B cell (primary cell): ENCODE results near the gene NOL3. TPM values are rescaled to one million over a fixed set of nuclear protein-coding genes. Genes with fewer than 3 reads are reported as not detected.

Experiments
- ATAC-seq: fragments of 200-7000 bp; cut with Tn5 transposase; one replicate; pipeline ENCODE4 v1.10.0; 2021; ENCODE audit warnings: low read depth, mild to moderate bottlenecking, moderate number of reproducible peaks, moderate library complexity
- CTCF ChIA-PET: fragments of 350-600 bp; sonication (Branson Sonifier 250); formaldehyde crosslinking; loops from one replicate; lab custom pipeline; 2021; ENCODE audit warnings: antibody characterized with exemption, inconsistent platforms; lab: Charles Lee
- POLR2A ChIA-PET: fragments of 350-600 bp; sonication (Branson Sonifier 250); formaldehyde crosslinking; loops from one replicate; lab custom pipeline; 2021; ENCODE audit warnings: antibody characterized with exemption; lab: Charles Lee
- DNase-seq: peaks from one replicate; pipeline ENCODE4 v3.0.0; 2013
- H2AFZ ChIP-seq: 2 replicates; pipeline ENCODE4 v1.6.1; 2012; ENCODE audit warnings: mild to moderate bottlenecking, low read depth, low read length; ENCODE audit not compliant: insufficient read depth, poor library complexity, severe bottlenecking
- H3K27ac ChIP-seq, 2 donors: 1 replicate in 1 of 2; 2 replicates in 1 of 2; pipeline ENCODE4 v1.5.1; 2012 to 2013; ENCODE audit warnings: low read length in 2 of 2, mild to moderate bottlenecking in 2 of 2, moderate library complexity in 1 of 2
- H3K27me3 ChIP-seq, 4 experiments: fragments of 200-600 bp in 1 of 4; sonication (generic) in 1 of 4; replicated peaks in 1 of 4; 1 replicate in 2 of 4; 2 replicates in 2 of 4; pipeline versions ENCODE4 v1.6.1 to v1.7.0; 2013 to 2016; ENCODE audit warnings: low read length in 3 of 4, mild to moderate bottlenecking in 2 of 4, mixed read lengths in 1 of 4, moderate library complexity in 1 of 4; ENCODE audit not compliant: insufficient read depth in 4 of 4, control insufficient read depth in 3 of 4; ENCODE audit errors: control extremely low read depth in 1 of 4
- H3K36me3 ChIP-seq, 2 experiments: replicated peaks in 1 of 2; 1 replicate in 1 of 2; 2 replicates in 1 of 2; pipeline versions ENCODE4 v1.6.1 to v1.7.1; 2013; ENCODE audit warnings: low read length in 1 of 2; ENCODE audit not compliant: insufficient read depth in 2 of 2, control insufficient read depth in 1 of 2; ENCODE audit errors: control extremely low read depth in 1 of 2, extremely low read depth in 1 of 2
- H3K4me1 ChIP-seq, 2 donors: fragments of 200-600 bp in 1 of 2; sonication (generic) in 1 of 2; 1 replicate in 1 of 2; 2 replicates in 1 of 2; pipeline versions ENCODE4 v1.5.1 to v1.6.1; 2013 to 2017; ENCODE audit warnings: low read length in 2 of 2; ENCODE audit not compliant: control insufficient read depth in 2 of 2, insufficient read depth in 2 of 2
- H3K4me2 ChIP-seq: replicated peaks from 2 replicates; pipeline ENCODE3; 2012; ENCODE audit warnings: mild to moderate bottlenecking, low read depth, low read length; ENCODE audit not compliant: poor library complexity, severe bottlenecking
- H3K4me3 ChIP-seq, 5 experiments: fragments of 200-600 bp in 1 of 5; sonication (generic) in 1 of 5; 1 replicate in 3 of 5; 2 replicates in 2 of 5; pipeline versions ENCODE4 v1.5.1 to v1.7.0; 2011 to 2016; ENCODE audit warnings: low read length in 4 of 5, mild to moderate bottlenecking in 4 of 5, low read depth in 2 of 5, control low read depth in 1 of 5, moderate library complexity in 1 of 5; ENCODE audit not compliant: insufficient read depth in 1 of 5; ENCODE audit errors: control extremely low read depth in 1 of 5, extremely low read depth in 1 of 5
- H3K79me2 ChIP-seq: fragments of 200-600 bp; sonication (generic); one replicate; pipeline ENCODE4 v1.6.0; 2016; ENCODE audit warnings: low read length; ENCODE audit not compliant: control insufficient read depth, insufficient read depth
- H3K9ac ChIP-seq: fragments of 200-600 bp; sonication (generic); 2 replicates; pipeline ENCODE4 v1.6.1; 2017; ENCODE audit warnings: mild to moderate bottlenecking, low read length, moderate library complexity
- H3K9me3 ChIP-seq, 3 donors: one replicate each; pipeline versions ENCODE4 v1.6.1 to v1.7.1; 2013; ENCODE audit warnings: low read length in 2 of 3; ENCODE audit not compliant: control insufficient read depth in 2 of 3, insufficient read depth in 1 of 3; ENCODE audit errors: control extremely low read depth in 1 of 3
- H4K20me1 ChIP-seq: 2 replicates; pipeline ENCODE4 v1.6.0; 2012; ENCODE audit warnings: mild to moderate bottlenecking, low read length; ENCODE audit not compliant: insufficient read depth, control insufficient read depth, poor library complexity, severe bottlenecking
- H3K27ac Mint-ChIP-seq: one replicate; pipeline ENCODE4 v1.8.0; 2021; ENCODE audit warnings: mixed read lengths
- H3K27me3 Mint-ChIP-seq: one replicate; pipeline ENCODE4 v1.8.0; 2021; ENCODE audit warnings: mixed read lengths
- H3K4me1 Mint-ChIP-seq: one replicate; pipeline ENCODE4 v1.8.0; 2021; ENCODE audit warnings: mixed read lengths
- H3K4me3 Mint-ChIP-seq: one replicate; pipeline ENCODE4 v1.8.0; 2021; ENCODE audit warnings: mixed read lengths
- H3K9me3 Mint-ChIP-seq: one replicate; pipeline ENCODE4 v1.8.0; 2022; ENCODE audit warnings: mixed read lengths; ENCODE audit not compliant: insufficient read depth
- CTCF ChIP-seq: fragments of 200-600 bp; IDR thresholded peaks from one replicate; pipeline ENCODE4 v1.8.0; 2022; ENCODE audit warnings: antibody characterized with exemption, mild to moderate bottlenecking
- EZH2 ChIP-seq: IDR thresholded peaks from 2 replicates; pipeline ENCODE4 v1.6.1; 2012; ENCODE audit warnings: borderline replicate concordance, low read depth, mild to moderate bottlenecking, moderate library complexity, low read length; ENCODE audit not compliant: insufficient read depth, poor library complexity, severe bottlenecking
- WGBS: methylation state at CpG from one replicate; pipeline ENCODE4 v1.1.5; 2013; ENCODE audit warnings: missing lambda C conversion rate; ENCODE audit not compliant: insufficient coverage; 5-methylcytosine and 5-hydroxymethylcytosine counted together
- intact Hi-C: fragments of 100-400 bp; cut with micrococcal nuclease; formaldehyde crosslinking; loops from one replicate; pipeline ENCODE4 v1.10.0; 2022
- polyA plus RNA-seq: library from polyadenylated mRNA; depleted of rRNA; stranded (reverse); fragments of >200 nt; gene quantifications from 2 replicates; pipeline ENCODE4 v1.2.3, GENCODE V29; 2012
- total RNA-seq, 2 donors: library from RNA; stranded (reverse); fragments of 120-200 nt in 1 of 2; gene quantifications; 1 replicate in 1 of 2; 2 replicates in 1 of 2; pipeline versions ENCODE4 v1.2.3 to v1.2.4, GENCODE V29; 2013 to 2022

Gene NOL3
- total and polyA plus RNA-seq, 2 donors (not counting 1 experiment from before 2014, with no cell fraction given), result 0.60 to 0.96 TPM

GRCh38 chr16:67163999-67164558 is 6.3 kb upstream of the NOL3 start:
- Mint-ChIP-seq H3K27me3 (peaks cover 45% of the 10 kb centered on the region), H3K27ac (no peak overlapping the region), H3K4me1 (peaks cover 42% of the 10 kb centered on the region), H3K9me3 (no peaks in the 10 kb centered on the region), H3K4me3 (peak overlapping the region; percentile 76)
- Histone ChIP-seq H3K4me2 (peak overlapping the region; percentile 78), H3K4me3 (peak overlapping the region in 3 of 5 experiments; percentile 8 to 44 (median 21)), H2AFZ (peak overlapping the region; percentile 49), H3K79me2 (no peaks in the 10 kb centered on the region), H4K20me1 (peaks cover 20% of the 10 kb centered on the region), H3K36me3 (no peaks in the 10 kb centered on the region), H3K9me3 (peaks cover 0 to 45% (median 0%) of the 10 kb centered on the region in 3 donors), H3K4me1 (peaks cover 53 to 56% of the 10 kb centered on the region in 2 donors), H3K27me3 (peaks cover 0 to 83% (median 49%) of the 10 kb centered on the region in 4 experiments), H3K9ac (peak overlapping the region; percentile 42), H3K27ac (no peak overlapping the region)
- ChIA-PET POLR2A (no interaction called here), CTCF (interaction anchor here (1.2 to 2.5 kb wide), 3 partner anchors 9 to 21 kb away, joined by 4 to 11 read pairs (median 5); no protein-coding TSS in a partner anchor)
- peak; percentile 41 for DNase-seq
- intact Hi-C loops, result no loop called here
- no peak for ATAC-seq
- no peak for TF ChIP-seq CTCF
- peak; percentile 62 for TF ChIP-seq EZH2
- 2% methylated on average over 23 of the region's 34 CpGs for WGBS

- TF ChIP-seq EZH2 (peak; percentile 7), CTCF (no peak)
- peaks cover 0 to 50% (median 0%) of the 10 kb centered on the region in 3 donors for H3K9me3 ChIP-seq
- Mint-ChIP-seq H3K27me3 (peaks cover 50% of the 10 kb centered on the region), H3K9me3 (no peaks in the 10 kb centered on the region), H3K4me3 (peak within 1 kb of the TSS; percentile 76), H3K27ac (no peak within 1 kb of the TSS), H3K4me1 (peaks cover 38% of the 10 kb centered on the region)
- peak within 1 kb of the TSS; percentile 42 for H3K9ac ChIP-seq
- CTCF ChIA-PET, result interaction anchor here (0.6 to 0.8 kb wide), 2 partner anchors 10 to 564 kb away, joined by 3 read pairs; no protein-coding TSS in a partner anchor
- peak within 1 kb of the TSS; percentile 49 for H2AFZ ChIP-seq
- DNase-seq (peak; percentile 47), ATAC-seq (no peak)
- no peaks in the 10 kb centered on the region for H3K36me3 ChIP-seq
- peak within 1 kb of the TSS; percentile 78 for H3K4me2 ChIP-seq
- intact Hi-C loops, result no loop called here
- H3K27me3 ChIP-seq, result peaks cover 0 to 88% (median 55%) of the 10 kb centered on the region in 4 experiments
- H4K20me1 ChIP-seq, result peaks cover 20% of the 10 kb centered on the region
- H3K4me3 ChIP-seq, result peak within 1 kb of the TSS in 4 of 5 experiments; percentile 8 to 44 (median 30)
- WGBS, result 2% methylated on average over 37 of the region's 41 CpGs
- no peaks in the 10 kb centered on the region for H3K79me2 ChIP-seq
- H3K27ac ChIP-seq, result no peak within 1 kb of the TSS
- POLR2A ChIA-PET, result no interaction called here
- peaks cover 54 to 59% of the 10 kb centered on the region in 2 donors for H3K4me1 ChIP-seq
Measured at GRCh38 chr16:67164599-67165061, 5.7 kb upstream of the NOL3 start, which contains the start of gene HSF4. HSF4 (plus strand) TSS chr16:67164745; CDS start chr16:67164812, 67 bp downstream.
